Subcutaneous adipose tissue (tissue), 4 donors: ENCODE measurements around the gene SPATS2L. TPM values are rescaled to one million over a fixed set of nuclear protein-coding genes. Genes with fewer than 3 reads are reported as not detected.

Experiments used
- total RNA-seq, 4 donors: library from RNA; depleted of rRNA; stranded (reverse); fragments of >200 nt; gene quantifications; one replicate each; pipeline ENCODE4 v1.1.0, GENCODE V29; 2016
- TF ChIP-seq, protein P1 (sequence below): fragments of 450-650 bp; IDR thresholded peaks from one replicate; pipeline ENCODE4 v1.5.1; 2016; ENCODE audit warnings: low read depth, mild to moderate bottlenecking, control low read depth, antibody characterized with exemption, moderate library complexity

The SPATS2L gene
- total RNA-seq, 4 donors from 2014 or later: 71.4 to 88.9 (median 79.6) TPM

DNA sequence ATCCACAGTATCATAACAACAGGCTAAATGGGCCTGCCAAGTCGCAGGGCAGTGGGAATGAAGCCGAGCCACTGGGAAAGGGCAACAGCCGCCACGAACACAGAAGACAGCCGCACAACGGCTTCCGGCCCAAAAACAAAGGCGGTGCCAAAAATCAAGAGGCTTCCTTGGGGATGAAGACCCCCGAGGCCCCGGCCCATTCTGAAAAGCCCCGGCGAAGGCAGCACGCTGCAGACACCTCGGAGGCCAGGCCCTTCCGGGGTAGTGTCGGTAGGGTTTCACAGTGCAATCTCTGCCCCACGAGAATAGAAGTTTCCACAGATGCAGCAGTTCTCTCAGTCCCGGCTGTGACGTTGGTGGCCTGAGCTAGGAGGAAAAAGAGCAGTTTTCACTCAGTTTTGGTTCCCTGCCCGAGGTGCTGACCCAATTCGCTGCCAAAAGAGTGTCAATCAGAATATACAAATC is 171.2 kb downstream of the SPATS2L start:
- TF ChIP-seq, protein P1, sequence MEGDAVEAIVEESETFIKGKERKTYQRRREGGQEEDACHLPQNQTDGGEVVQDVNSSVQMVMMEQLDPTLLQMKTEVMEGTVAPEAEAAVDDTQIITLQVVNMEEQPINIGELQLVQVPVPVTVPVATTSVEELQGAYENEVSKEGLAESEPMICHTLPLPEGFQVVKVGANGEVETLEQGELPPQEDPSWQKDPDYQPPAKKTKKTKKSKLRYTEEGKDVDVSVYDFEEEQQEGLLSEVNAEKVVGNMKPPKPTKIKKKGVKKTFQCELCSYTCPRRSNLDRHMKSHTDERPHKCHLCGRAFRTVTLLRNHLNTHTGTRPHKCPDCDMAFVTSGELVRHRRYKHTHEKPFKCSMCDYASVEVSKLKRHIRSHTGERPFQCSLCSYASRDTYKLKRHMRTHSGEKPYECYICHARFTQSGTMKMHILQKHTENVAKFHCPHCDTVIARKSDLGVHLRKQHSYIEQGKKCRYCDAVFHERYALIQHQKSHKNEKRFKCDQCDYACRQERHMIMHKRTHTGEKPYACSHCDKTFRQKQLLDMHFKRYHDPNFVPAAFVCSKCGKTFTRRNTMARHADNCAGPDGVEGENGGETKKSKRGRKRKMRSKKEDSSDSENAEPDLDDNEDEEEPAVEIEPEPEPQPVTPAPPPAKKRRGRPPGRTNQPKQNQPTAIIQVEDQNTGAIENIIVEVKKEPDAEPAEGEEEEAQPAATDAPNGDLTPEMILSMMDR: no peak

DNA sequence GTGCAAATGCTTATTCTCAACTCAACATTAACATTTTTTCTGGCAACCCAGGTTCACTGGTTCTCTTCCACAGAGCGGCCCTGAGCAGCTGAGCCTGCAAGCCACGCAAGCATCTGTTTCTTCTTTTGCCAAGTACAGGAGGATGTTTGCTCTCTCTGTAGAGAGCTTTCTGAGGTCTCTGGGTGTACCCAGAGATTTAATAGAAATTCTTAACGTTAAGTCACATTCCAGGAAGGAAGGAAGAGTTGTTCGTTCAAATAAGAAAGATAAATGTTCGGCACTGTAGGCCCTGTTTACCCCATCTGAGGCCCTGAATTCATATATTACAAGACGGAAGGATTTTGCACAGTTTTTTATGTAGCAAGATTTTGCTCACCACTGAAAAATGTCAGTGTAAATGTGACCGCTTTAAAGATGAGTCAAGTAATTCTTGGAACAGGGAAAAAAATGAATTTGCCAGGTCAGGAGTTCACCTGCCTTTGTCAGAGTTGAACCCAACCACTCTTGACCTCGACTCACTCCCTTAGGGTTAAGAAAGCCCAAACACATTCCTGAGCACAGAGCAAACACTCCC is 173.3 kb downstream of the SPATS2L start:
- TF ChIP-seq, protein P1: no peak

DNA sequence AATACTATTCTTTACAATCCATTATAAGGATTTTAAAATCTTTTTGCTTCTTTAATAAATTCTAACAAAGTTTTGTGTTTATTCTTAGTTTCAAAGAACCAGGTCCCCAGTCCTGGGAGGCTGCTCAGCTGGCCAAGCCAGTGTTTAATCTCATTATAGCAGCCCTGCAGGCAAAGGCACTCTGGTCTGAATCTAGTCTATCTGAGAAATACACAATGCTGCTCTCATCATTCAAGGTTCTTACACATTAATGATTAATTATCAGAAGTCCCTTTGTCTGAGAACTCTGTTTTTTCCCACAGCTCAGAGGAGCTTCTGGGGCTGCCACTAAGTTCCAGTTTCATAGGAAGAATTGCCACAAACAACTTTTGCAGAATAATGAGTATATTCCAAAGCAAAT is 175.7 kb downstream of the SPATS2L start:
- TF ChIP-seq, protein P1: no peak

DNA sequence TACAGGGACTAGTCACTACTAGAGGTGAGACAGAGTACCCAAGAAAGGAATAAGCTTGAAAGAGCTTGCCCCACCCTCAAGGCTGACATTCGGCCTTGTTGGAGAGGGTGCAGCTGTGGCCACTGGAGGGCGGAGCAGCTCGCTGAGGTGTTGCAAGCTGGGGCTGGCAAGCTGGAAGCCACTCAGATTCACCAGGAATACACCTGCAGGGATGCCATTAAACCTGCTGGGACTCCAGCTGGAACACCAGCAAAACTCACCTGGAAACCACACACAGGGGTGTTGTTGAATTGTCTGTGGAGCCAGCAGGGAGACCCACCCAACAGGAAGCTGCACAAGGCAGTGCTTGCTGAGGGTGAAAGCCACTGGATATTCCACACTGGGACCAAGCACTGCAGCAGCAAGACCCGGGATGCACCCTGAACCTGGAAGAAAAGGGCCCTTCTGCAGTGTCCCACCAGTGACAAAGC is 177.3 kb downstream of the SPATS2L start:
- TF ChIP-seq, protein P1: no peak

DNA sequence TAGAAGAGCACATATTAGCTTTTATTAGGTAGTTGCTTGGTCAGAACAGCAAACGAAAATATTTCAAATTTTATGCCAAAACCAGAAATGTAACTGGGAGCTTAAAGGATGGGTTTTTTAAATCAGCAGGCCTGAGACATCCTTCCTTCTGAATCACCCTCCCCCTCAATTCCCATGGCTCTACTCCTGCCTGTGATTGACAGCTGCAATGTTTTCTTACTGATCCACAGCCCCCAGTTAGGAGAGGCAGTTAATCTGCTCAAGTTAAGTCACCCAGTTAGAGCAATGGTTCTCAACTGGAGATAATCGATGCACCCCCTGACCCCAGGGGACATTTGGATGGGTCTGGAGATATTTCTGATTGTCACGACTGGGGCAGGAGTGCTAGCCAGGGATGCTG is 178.4 kb downstream of the SPATS2L start:
- TF ChIP-seq, protein P1: no peak

DNA sequence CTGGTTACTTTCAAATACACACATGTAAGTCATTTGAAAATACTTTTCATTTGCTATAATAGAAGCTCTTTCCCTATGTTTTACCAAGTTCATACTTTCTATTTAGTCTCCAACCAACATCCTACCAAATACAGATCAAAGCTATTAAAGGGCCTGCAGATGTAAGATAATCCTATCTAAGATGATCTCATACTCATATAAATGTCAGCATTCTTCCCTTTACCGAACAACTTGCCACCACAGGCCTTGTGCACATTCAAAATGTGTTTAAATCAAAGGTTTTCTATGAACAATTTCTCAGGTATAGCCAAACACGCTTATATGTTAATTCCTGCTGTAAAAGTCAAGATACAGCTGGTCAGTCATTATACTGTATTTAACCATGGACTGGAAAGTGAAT is 180.0 kb downstream of the SPATS2L start:
- TF ChIP-seq, protein P1: no peak

DNA sequence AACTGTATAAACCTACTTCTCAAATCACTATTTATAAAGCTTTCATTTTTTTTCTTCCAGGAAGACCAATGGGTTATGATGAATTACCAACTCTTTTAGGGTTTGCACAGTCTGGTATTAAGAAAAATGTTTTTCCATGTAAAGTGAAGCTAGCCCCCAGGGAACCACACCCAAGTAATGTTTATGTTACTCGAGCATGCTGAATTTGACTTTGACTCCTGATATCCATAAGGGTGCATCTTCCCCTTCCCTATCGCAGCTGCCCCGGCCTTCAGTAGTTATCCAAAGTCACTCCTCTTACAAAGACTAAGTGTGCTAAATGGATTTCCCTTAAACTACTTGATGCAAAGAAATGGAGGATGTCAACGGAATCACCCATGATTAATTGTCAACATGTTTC is 181.7 kb downstream of the SPATS2L start:
- TF ChIP-seq, protein P1: no peak
